ENCODE results near the gene LRP3. TPM values are rescaled to one million over a fixed set of nuclear protein-coding genes. Genes with fewer than 3 reads are reported as not detected.

Gene LRP3
- total and polyA plus RNA-seq, 12 donors, result 8.5 to 23.6 (median 15.9) TPM

- no peaks in the 10 kb centered on the region for H3K36me3 ChIP-seq
- H3K27ac ChIP-seq, result no peak overlapping the region
- 86 to 87% methylated on average over 30 of the region's 30 CpGs for WGBS, 2 donors
- H3K9me3 ChIP-seq, result no peaks in the 10 kb centered on the region
- TF ChIP-seq CTCF (IDR thresholded peaks at IDR 0.05), result no peak
- H3K4me3 ChIP-seq, result no peak overlapping the region
- peak in 1 of 8 donors; percentile 25 for ATAC-seq
- peaks cover 0 to 7% (median 0%) of the 10 kb centered on the region in 9 donors for H3K4me1 ChIP-seq
- peaks cover 0 to 14% (median 5%) of the 10 kb centered on the region in 7 donors for H3K27me3 ChIP-seq
- no peak for DNase-seq
- intact Hi-C loops (cut with DNase I), result no loop called here
These were observed 18.5 kb downstream of the LRP3 start for GRCh38 chr19:33212436-33213172.

GRCh38 chr19:33214596-33214995 is 20.5 kb downstream of the LRP3 start:
- WGBS, 2 donors, result 47 to 49% methylated on average over 6 of the region's 6 CpGs
- intact Hi-C loops (cut with DNase I), result no loop called here

GRCh38 chr19:33215438-33216197 is 21.5 kb downstream of the LRP3 start:
- no peaks in the 10 kb centered on the region for H3K9me3 ChIP-seq
- no peak for DNase-seq
- ATAC-seq, result no peak
- H3K36me3 ChIP-seq, result no peaks in the 10 kb centered on the region
- intact Hi-C loops (cut with DNase I), result no loop called here
- H3K4me3 ChIP-seq, result no peak overlapping the region
- H3K27ac ChIP-seq, result no peak overlapping the region
- peaks cover 0 to 27% (median 14%) of the 10 kb centered on the region in 7 donors for H3K27me3 ChIP-seq
- TF ChIP-seq CTCF (IDR thresholded peaks at IDR 0.05), result no peak
- 85 to 88% methylated on average over 19 of the region's 19 CpGs for WGBS, 2 donors
- H3K4me1 ChIP-seq, result no peaks in the 10 kb centered on the region

More at GRCh38 chr19:33214596-33214995, 20.5 kb downstream of the LRP3 start:
- no peak for DNase-seq
- peak in 2 of 9 donors; percentile 4 to 6 for TF ChIP-seq CTCF (IDR thresholded peaks at IDR 0.05)
- Histone ChIP-seq H3K4me1 (no peaks in the 10 kb centered on the region), H3K36me3 (no peaks in the 10 kb centered on the region), H3K4me3 (no peak overlapping the region), H3K27me3 (peaks cover 0 to 23% (median 11%) of the 10 kb centered on the region in 7 donors), H3K27ac (no peak overlapping the region), H3K9me3 (no peaks in the 10 kb centered on the region)
- ATAC-seq, result no peak

GRCh38 chr19:33216198-33216830 is 22.2 kb downstream of the LRP3 start:
- no peak for DNase-seq

More at GRCh38 chr19:33216198-33216830, 22.2 kb downstream of the LRP3 start:
- Histone ChIP-seq H3K36me3 (no peaks in the 10 kb centered on the region), H3K4me1 (no peaks in the 10 kb centered on the region), H3K9me3 (no peaks in the 10 kb centered on the region), H3K27ac (no peak overlapping the region), H3K4me3 (no peak overlapping the region), H3K27me3 (peaks cover 0 to 34% (median 14%) of the 10 kb centered on the region in 7 donors)
- intact Hi-C loops (cut with DNase I), result no loop called here
- ATAC-seq, result no peak
- no peak for TF ChIP-seq CTCF (IDR thresholded peaks at IDR 0.05)
- WGBS, 2 donors, result 52 to 57% methylated on average over 12 of the region's 12 CpGs

Data from heart right ventricle (tissue), 16 donors.